Erythroblast (primary cell): ENCODE measurements around the gene GPATCH11.

Experiments
- GATA1 ChIP-seq: IDR thresholded peaks from 2 replicates; pipeline ENCODE4 v1.6.1; 2011; ENCODE audit warnings: low read depth, mild to moderate bottlenecking, control low read depth, low read length, moderate library complexity
- POLR2A ChIP-seq: IDR thresholded peaks from 2 replicates; pipeline ENCODE4 v1.6.1; 2011; ENCODE audit warnings: mild to moderate bottlenecking, low read length

GRCh38 chr2:37080266-37080665 lies 4.1 kb upstream of the GPATCH11 start:
- TF ChIP-seq POLR2A (no peak), GATA1 (no peak)
